ENCODE measurements around the gene SLC35B2.

SLC35B2 gene

GRCh38 chr6:44221291-44221960 lies 35.9 kb downstream of the SLC35B2 start:
- peak; percentile 55 for DNase-seq (ENCODE audit: low read depth)

- no peak for DNase-seq (ENCODE audit: low read depth)
Observed at GRCh38 chr6:44220913-44221290, 36.4 kb downstream of the SLC35B2 start.

DNA sequence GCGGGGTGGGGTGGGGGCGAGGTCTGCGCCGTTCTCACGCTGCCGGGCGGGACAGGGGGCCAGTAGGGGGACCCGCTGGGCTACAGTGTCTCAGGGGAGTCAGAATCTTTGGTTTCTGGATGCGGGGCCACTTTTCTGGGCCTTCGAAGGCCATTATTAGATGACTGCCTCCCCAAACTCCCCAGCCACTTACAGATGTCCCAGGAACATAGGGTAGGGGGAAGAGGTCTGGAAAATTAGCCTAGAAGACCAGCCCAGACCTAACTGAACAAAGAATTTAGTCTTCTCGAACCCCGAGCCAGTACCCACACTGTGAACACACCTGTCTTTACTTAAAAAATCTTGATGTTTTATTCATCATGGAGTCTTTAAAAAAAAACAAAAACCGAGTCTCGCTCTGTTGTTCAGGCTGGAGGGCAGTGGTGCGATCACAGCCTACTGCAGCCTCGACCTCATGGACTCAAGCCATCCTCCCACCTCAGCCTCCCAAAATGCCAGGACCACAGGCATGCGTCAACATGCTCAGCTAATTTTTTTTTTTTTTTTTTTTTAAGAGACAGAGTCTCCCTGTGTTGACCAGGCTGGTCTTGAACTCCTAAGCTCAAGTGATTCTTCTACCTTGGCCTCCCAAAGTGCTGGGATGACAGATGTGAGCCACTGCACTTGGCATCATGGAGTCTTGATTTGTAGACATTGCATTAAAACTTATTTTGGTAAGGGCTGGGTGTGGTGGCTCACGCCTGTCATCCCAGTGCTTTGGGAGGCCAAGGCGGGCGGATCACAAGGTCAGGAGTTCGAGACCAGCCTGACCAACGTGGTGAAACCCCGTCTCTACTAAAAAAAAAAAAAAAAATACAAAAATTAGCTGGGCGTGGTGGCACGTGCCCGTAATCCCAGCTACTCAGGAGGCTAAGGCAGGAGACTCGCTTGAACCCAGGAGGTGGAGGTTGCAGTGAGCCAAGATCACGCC lies 37.2 kb downstream of the SLC35B2 start:
- DNase-seq (ENCODE audit: low read depth) = no peak

GRCh38 chr6:44219053-44219814 lies 38.1 kb downstream of the SLC35B2 start:
- DNase-seq (ENCODE audit: low read depth) = no peak

- DNase-seq (ENCODE audit: low read depth) = no peak
Observed at GRCh38 chr6:44217332-44218143, 39.8 kb downstream of the SLC35B2 start.

DNA sequence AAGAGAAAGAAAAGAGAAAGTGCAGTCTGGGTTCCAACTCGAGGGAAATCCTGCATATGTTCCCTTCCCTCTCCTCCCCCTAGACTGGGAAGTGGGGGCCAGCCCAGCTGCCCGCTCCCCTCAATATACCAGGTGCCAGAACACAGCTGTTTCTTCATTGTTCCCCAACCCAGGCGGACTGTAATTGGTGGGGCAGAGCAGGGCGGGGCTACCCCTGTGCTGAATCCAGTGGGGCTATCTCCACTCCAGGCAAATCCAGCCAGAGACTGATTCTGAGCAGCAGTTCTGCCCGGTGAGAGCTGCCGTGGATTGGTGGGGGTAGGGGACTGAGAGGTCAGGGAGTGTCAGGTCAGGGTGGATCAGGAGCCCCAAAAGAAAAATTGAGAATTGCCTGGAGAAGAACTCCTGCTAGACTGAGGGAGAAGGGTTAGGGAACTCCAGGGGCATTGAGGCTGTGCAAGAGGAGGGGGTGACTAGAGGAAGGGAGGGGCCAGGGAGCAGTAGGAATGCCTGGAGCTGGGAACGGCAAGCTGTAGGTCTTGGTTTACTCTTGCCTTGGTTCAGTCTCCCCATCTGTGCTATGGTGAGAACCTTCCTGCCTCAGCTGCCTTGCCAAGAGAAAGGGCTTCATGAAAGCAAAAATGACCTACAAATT lies 40.5 kb downstream of the SLC35B2 start, which contains the start of gene MYMX:
Gene MYMX (plus strand): TSS at position 250 of the 655 bp plus-strand sequence. CDS start 546 bp downstream, outside the sequence.
- no peak for DNase-seq (ENCODE audit: low read depth)

DNA sequence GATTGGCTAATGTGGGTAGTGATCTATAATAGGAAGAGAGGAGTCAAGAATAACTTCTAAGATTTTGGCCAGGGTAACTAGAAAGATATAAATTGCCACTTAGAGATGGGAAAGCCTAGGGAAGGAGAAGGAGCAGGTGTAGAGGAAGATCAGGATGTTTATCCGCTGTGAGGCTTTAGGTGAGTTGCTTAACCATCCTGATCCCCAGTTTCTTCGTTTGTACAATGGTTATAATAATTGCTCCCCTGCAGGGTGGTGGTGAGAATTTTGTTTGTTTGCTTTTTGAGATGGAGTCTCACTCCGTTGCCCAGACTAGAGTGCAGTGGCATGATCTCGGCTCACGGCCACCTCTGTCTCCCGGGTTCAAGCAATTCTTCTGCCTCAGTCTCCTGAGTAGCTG lies 43.0 kb downstream of the SLC35B2 start:
- DNase-seq (ENCODE audit: low read depth) = no peak

- no peak for DNase-seq (ENCODE audit: low read depth)
Observed at GRCh38 chr6:44211284-44211683, 46.0 kb downstream of the SLC35B2 start.

- no peak for DNase-seq (ENCODE audit: low read depth)
Observed at GRCh38 chr6:44207966-44208365, 49.4 kb downstream of the SLC35B2 start.
